Renal cortical epithelial cell (primary cell): ENCODE results near the gene COL6A1. TPM values are rescaled to one million over a fixed set of nuclear protein-coding genes. Genes with fewer than 3 reads are reported as not detected.
"Not testable (repeated sequence)": the region's sequence is repeated elsewhere in the genome, so short reads cannot be mapped to it uniquely, and the experiment has no call there.

Source experiments
- DNase-seq: peaks from one replicate; pipeline ENCODE4 v3.0.0-alpha.2; 2011; ENCODE audit warnings: low read depth
- total RNA-seq: library from RNA; depleted of rRNA; stranded (reverse); fragments of >200 nt; gene quantifications from 2 replicates; pipeline ENCODE4 v1.2.3, GENCODE V29; 2014

COL6A1 gene
- total RNA-seq, 1 donor from 2014 or later, result 53.2 TPM

DNA sequence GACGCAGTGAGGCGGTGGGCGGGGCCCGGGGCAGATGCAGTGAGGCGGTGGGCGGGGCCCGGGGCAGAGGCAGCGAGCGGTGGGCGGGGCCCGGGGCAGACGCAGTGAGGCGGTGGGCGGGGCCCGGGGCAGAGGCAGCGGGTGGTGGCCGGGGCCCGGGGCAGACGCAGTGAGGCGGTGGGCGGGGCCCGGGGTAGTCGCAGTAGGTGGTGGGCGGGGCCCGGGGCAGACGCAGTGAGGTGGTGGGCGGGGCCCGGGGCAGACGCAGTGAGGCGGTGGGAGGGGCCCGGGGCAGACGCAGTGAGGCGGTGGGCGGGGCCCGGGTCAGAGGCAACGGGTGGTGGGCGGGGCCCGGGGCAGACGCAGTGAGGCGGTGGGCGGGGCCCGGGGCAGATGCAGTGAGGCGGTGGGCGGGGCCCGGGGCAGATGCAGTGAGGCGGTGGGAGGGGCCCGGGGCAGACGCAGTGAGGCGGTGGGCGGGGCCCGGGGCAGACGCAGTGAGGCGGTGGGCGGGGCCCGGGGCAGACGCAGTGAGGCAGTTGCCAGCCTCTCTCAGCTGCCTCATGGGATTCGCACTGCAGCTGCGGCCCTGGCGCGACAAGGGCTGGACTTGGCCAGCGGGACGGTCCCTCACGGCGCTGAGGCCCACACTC, 24.4 kb downstream of the COL6A1 start:
- DNase-seq, result not testable (repeated sequence)

GRCh38 chr21:46006547-46007491, 25.2 kb downstream of the COL6A1 start:
- DNase-seq, result no peak

- no peak for DNase-seq
Measured at GRCh38 chr21:46007492-46007868, 25.9 kb downstream of the COL6A1 start.

DNA sequence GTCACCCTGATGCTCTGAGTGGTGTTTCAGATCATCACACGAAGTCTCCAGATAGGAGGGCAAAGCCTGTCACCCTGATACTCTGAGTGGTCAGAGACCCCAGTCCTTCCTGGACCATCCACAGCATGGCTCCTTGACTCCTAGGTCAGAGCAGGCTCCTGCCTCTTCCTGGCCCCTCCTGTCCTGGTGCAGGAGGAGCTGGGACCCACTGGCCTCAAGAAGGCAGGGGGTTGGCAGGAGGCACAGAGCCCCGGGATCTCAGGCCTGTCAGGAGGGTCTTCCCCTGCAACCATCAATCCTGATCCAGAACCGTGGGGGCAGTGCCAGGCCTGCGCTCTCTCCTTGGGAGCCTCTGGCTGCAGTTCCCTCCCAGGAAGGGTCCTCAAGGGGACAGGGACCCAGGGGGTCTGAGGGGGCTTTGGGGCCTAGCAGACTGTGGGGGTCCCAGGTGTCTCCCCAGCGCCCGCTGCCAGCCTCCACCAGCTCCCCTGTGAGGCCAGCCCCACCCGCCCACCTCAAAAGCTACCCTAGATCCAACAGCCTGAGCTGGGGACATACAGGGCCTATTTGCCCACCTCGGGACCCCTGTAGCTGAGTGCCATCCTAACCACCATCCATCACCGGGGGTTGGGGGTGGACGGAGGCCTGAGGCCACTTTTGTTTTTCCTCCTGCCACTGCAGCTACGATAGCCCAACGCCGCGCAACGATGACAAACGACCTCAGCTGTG, 27.5 kb downstream of the COL6A1 start:
- DNase-seq, result no peak

DNA sequence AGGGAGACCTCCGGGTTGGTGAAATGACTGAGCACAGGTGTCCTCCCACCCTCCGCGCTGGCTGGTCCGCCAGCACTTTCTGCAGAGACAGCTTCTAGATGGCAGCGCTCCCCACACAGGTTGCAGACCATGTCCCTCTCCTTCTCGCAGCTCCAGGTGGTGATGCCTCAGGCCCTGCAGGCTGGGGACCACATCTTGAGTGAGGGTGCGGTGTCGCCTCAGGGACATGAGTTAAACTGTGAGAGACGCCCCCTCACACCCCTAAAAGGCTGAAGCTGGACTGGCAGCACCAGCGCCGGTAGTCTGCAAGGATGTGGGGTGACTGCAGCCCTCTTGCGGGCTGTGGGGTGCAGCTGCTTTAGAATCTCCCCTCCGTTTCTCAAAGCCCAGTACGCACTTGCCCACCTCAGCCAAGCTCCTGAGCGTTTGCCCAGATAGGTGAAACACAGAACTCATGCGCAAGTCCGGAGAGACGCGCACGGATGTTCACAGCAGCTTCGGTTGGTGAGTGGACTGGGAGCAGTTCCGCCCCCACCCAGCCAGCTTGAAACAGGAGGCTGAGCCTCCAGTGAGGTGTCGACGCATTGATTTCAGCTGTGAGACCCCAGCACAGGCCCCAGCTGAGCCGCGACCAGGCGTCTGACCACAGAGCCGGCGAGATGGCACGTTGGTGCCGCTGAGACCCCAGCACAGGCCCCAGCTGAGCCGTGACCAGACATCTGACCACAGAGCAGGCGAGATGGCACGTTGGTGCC, 28.6 kb downstream of the COL6A1 start:
- DNase-seq, result no peak

DNA sequence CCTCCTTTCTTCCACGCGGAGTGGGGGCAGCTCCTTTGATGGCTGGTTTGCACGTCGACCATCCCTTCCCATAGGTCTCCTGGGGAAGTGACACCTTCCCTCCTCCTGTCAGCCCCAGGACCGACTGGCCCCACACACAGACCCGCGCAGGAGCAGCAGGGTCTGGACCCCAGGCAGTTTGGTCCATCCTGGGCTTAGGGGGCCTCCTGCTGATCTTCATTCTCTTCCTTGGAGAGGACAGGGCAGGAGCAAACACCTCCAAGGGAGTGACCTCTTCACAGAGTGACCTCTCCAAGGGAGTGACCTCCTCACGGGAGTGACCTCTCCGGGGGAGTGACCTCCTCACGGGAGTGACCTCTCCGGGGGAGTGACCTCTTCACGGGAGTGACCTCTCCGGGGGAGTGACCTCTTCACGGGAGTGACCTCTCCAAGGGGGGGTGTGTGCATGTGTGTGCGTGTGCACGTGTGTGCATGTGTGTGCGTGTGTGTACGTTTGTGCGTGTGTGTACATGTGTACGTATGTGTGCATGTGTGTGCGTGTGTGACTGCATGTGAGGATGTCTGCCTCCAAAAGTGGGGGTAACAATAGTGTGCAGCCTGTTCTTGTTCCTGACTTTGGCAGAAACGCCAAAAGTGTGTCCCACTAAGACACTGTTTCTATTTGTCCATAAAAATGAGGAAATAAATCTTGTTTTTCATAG, 29.8 kb downstream of the COL6A1 start:
- DNase-seq, result no peak

- no peak for DNase-seq
Measured at GRCh38 chr21:46012154-46012553, 30.6 kb downstream of the COL6A1 start.

DNA sequence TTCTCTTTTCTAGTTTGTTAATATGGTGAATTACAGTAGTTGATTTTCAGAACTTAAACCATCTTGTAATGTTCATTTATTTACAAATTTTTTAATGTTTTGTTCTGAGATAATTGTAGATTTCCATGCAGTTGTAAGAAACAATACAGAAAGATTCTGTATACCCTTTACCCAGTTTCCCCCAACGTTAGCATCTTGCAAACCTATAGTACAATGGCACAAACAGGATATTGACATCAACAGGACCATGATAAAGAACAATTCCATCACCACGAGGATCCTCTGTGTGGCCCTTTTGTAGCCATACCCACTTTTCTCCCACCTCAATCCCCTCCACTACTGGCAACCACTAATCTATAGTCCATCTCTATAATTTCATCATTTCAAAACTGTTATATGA, 33.3 kb downstream of the COL6A1 start:
- no peak for DNase-seq

GRCh38 chr21:46017148-46017547, 35.6 kb downstream of the COL6A1 start:
- DNase-seq, result peak; percentile 25

DNA sequence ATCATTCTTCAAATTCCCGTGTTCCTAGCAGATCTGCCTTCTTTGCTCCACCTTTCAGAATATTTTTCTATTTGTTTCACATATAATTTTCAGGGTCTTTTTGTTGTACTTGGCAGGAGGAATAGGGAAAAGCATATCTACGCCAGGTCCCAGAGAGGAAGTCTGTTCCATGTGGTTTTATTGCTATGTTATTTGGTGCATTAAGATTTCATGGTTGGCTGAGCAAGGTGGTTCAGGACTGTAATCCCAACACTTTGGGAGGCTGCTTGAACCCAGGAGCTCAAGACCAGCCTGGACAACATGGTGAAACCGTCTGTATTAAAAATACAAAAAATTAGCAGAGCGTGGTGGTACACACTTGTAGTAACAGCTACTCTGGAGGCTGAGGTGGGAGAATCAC, 36.1 kb downstream of the COL6A1 start:
- DNase-seq, result no peak

DNA sequence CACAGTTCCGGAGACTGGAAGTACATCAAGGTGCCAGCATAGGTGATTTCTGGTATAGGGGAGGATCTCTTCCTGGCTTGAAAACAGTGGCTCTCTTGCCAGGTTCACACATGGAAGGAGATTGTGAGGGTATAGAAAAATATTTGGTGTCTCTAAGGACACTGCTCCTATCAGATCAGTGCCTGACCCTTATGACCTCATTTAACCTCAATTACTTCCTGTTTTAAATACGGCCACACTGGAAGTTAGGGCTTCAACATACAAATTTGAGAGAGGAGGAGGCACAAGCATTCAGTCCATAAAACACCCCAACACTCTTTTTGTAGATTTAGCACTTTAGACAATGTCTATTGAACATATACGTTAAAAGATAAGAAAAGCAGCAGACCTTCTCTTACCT, 37.0 kb downstream of the COL6A1 start:
- no peak for DNase-seq

DNA sequence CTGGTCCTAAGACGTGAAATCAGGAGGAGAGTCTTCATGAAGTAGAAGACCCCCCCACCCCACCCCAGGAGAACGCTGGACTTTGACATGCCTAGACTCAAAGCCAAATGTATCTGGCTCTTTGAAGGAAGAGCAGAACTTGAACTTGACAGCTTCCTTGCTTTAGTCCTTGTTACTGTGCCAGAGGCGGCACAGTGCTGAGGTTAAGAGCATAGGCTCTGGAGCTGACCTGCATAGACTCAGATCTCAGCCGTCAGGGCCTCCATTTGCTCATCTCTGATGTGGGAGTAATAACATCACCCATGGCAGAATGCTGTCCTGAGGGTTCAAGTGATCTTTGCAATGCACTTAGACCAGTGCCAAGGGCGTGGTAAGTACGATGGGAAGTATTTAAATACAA, 39.0 kb downstream of the COL6A1 start:
- no peak for DNase-seq

GRCh38 chr21:46021398-46021797, 39.8 kb downstream of the COL6A1 start:
- DNase-seq, result no peak

- no peak for DNase-seq
Measured at GRCh38 chr21:46021978-46022544, 40.5 kb downstream of the COL6A1 start.

- no peak for DNase-seq
Measured at GRCh38 chr21:46022551-46023525, 41.3 kb downstream of the COL6A1 start.

DNA sequence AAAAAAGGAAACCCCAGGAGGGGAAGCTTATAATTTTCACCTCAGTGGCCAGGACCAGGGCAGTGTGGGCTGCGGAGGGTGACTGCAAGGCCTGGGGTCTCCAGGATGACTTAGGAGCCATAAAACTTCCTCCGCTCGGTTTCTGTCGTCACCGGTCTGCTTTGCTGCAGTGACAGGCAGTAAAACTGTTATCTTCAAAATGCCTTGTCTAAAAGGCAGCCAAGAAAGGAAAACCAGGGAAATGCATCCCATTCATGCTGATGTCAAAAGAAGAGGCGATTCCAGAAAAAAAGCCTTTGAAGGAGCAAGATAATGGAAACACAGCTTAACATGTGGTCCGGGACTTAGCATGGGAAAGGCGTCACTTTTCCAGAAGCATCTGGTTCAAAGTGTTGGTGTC, 42.0 kb downstream of the COL6A1 start:
- no peak for DNase-seq

DNA sequence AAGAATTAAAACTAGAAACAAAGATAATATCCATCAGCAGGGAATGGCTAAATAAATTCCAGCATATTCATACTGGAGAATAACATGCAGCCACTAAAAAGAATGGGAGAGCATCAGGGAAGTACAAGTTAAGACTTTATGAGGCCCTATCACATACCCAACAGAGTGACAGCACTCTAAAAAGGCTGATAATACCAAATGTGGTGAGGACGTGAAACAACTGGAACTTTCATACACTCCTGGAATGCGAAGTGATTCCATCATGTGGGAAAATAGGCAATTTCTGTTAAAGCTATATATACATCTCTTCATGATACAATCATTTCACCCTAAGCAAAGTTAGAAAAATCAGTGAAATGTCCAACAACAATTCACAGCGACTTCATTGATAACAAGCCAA, 42.6 kb downstream of the COL6A1 start:
- DNase-seq, result no peak

- peak; percentile 56 for DNase-seq
Measured at GRCh38 chr21:46025113-46025770, 43.7 kb downstream of the COL6A1 start.

GRCh38 chr21:46027851-46028493, 46.4 kb downstream of the COL6A1 start:
- no peak for DNase-seq
